Tongue (tissue), 2 donors: ENCODE data around the gene OTOP2. TPM values are rescaled to one million over a fixed set of nuclear protein-coding genes. Genes with fewer than 3 reads are reported as not detected.
A peak's percentile ranks its signal among the peaks of the same experiment; 100 is the strongest.

Experiments
- DNase-seq: peaks from one replicate; pipeline ENCODE4 v3.0.0-alpha.2; 2015
- total RNA-seq: library from RNA; depleted of rRNA; stranded (reverse); fragments of >200 nt; gene quantifications from one replicate; pipeline ENCODE4 v1.2.3, GENCODE V29; 2014

Gene OTOP2
- total RNA-seq, 1 donor from 2014 or later: not detected

GRCh38 chr17:74925242-74925641 is 1.2 kb downstream of the OTOP2 start:
- no peak for DNase-seq

GRCh38 chr17:74928786-74929185 is 4.7 kb downstream of the OTOP2 start:
- no peak for DNase-seq

GRCh38 chr17:74930535-74931036 is 6.5 kb downstream of the OTOP2 start:
- no peak for DNase-seq

GRCh38 chr17:74935048-74935447 is 11.0 kb downstream of the OTOP2 start:
- no peak for DNase-seq

GRCh38 chr17:74935585-74936469 is 11.8 kb downstream of the OTOP2 start, which contains the start of gene OTOP3:
OTOP3 (plus strand) TSS chr17:74935898; CDS start chr17:74935922, 24 bp downstream.
- DNase-seq: no peak

- no peak for DNase-seq
Observed at GRCh38 chr17:74936470-74936799, 12.4 kb downstream of the OTOP2 start.

- DNase-seq: peak; percentile 37
Observed at GRCh38 chr17:74937064-74938051, 13.3 kb downstream of the OTOP2 start.

GRCh38 chr17:74938194-74938950 is 14.3 kb downstream of the OTOP2 start:
- no peak for DNase-seq

- no peak for DNase-seq
Observed at GRCh38 chr17:74939534-74939933, 15.5 kb downstream of the OTOP2 start.

- DNase-seq: no peak
Observed at GRCh38 chr17:74941128-74941725, 17.2 kb downstream of the OTOP2 start.

GRCh38 chr17:74943808-74944522 is 19.9 kb downstream of the OTOP2 start:
- peak; percentile 66 for DNase-seq

- DNase-seq: no peak
Observed at GRCh38 chr17:74945543-74945942, 21.5 kb downstream of the OTOP2 start.

GRCh38 chr17:74946641-74947040 is 22.6 kb downstream of the OTOP2 start:
- no peak for DNase-seq

- no peak for DNase-seq
Observed at GRCh38 chr17:74947041-74947754, 23.1 kb downstream of the OTOP2 start.

GRCh38 chr17:74949455-74950115 is 25.5 kb downstream of the OTOP2 start:
- DNase-seq: no peak

GRCh38 chr17:74950207-74950606 is 26.1 kb downstream of the OTOP2 start:
- DNase-seq: no peak

GRCh38 chr17:74951065-74951464 is 27.0 kb downstream of the OTOP2 start:
- DNase-seq: no peak

GRCh38 chr17:74951680-74952421 is 27.8 kb downstream of the OTOP2 start:
- no peak for DNase-seq
